ENCODE results near the gene DGKG. TPM values are rescaled to one million over a fixed set of nuclear protein-coding genes. Genes with fewer than 3 reads are reported as not detected.

The DGKG gene
- total and polyA plus RNA-seq, 2 donors (not counting 1 experiment from before 2014, with no cell fraction given): 0.67 to 10.9 TPM

DNA sequence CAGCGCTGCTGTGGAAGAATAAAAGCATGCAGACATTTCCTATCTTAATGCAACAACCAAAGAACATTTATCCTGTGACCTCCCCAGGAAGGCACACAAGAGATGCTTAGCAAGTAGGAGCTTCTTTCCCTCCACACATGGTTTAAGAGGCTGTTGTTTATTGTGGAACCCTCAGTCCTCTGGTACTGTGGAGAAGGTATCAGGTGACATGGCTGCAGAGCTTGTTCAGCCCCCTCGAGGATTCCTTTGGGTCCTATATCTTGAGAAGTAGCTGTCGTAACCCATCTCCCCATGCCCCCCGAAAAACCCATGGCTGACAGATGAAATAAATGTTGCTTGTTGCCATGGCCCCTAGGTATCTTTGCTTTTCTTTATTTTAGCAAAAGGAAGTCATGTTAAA lies 232.8 kb downstream of the DGKG start:
- no peaks in the 10 kb centered on the region for H3K27me3 ChIP-seq (replicated peaks in 1 of 4; ENCODE audit: control extremely low read depth in 1 of 4, control insufficient read depth in 3 of 4, insufficient read depth in 4 of 4, low read length in 3 of 4)
- H3K4me2 ChIP-seq (replicated peaks; ENCODE audit: low read depth, low read length, poor library complexity, severe bottlenecking): no peak overlapping the region
- no peaks in the 10 kb centered on the region for H3K4me1 ChIP-seq (ENCODE audit: control insufficient read depth in 2 of 2, insufficient read depth in 2 of 2, low read length in 2 of 2)
- Mint-ChIP-seq H3K4me1 (no peaks in the 10 kb centered on the region), H3K9me3 (ENCODE audit: insufficient read depth) (no peaks in the 10 kb centered on the region), H3K27me3 (peaks cover under 1% of the 10 kb centered on the region), H3K27ac (no peak overlapping the region), H3K4me3 (no peak overlapping the region)
- no peak for ATAC-seq (ENCODE audit: low read depth)
- no peaks in the 10 kb centered on the region for H4K20me1 ChIP-seq (ENCODE audit: control insufficient read depth, insufficient read depth, low read length, poor library complexity, severe bottlenecking)
- TF ChIP-seq EZH2 (IDR thresholded peaks at IDR 0.05; ENCODE audit: borderline replicate concordance, insufficient read depth, low read depth, low read length, poor library complexity, severe bottlenecking): no peak
- TF ChIP-seq, protein P1, sequence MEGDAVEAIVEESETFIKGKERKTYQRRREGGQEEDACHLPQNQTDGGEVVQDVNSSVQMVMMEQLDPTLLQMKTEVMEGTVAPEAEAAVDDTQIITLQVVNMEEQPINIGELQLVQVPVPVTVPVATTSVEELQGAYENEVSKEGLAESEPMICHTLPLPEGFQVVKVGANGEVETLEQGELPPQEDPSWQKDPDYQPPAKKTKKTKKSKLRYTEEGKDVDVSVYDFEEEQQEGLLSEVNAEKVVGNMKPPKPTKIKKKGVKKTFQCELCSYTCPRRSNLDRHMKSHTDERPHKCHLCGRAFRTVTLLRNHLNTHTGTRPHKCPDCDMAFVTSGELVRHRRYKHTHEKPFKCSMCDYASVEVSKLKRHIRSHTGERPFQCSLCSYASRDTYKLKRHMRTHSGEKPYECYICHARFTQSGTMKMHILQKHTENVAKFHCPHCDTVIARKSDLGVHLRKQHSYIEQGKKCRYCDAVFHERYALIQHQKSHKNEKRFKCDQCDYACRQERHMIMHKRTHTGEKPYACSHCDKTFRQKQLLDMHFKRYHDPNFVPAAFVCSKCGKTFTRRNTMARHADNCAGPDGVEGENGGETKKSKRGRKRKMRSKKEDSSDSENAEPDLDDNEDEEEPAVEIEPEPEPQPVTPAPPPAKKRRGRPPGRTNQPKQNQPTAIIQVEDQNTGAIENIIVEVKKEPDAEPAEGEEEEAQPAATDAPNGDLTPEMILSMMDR (IDR thresholded peaks at IDR 0.05): no peak
- no peaks in the 10 kb centered on the region for H3K36me3 ChIP-seq (replicated peaks in 1 of 2; ENCODE audit: control extremely low read depth in 1 of 2, control insufficient read depth in 1 of 2, extremely low read depth in 1 of 2, insufficient read depth in 2 of 2, low read length in 1 of 2)
- no peak for DNase-seq
- H3K79me2 ChIP-seq (ENCODE audit: control insufficient read depth, insufficient read depth, low read length): no peaks in the 10 kb centered on the region
- H2AFZ ChIP-seq (ENCODE audit: insufficient read depth, low read depth, low read length, poor library complexity, severe bottlenecking): no peak overlapping the region
- no peak overlapping the region for H3K9ac ChIP-seq (ENCODE audit: low read length)
- H3K4me3 ChIP-seq (ENCODE audit: control extremely low read depth in 1 of 5, extremely low read depth in 1 of 5, insufficient read depth in 1 of 5, low read depth in 2 of 5, low read length in 4 of 5): no peak overlapping the region
- POLR2A ChIA-PET: no interaction called here
- CTCF ChIA-PET: interaction anchor here (0.7 kb wide), 1 partner anchor 104 kb away, joined by 3 read pairs; no protein-coding TSS in a partner anchor
- no peaks in the 10 kb centered on the region for H3K9me3 ChIP-seq (ENCODE audit: control extremely low read depth in 1 of 3, control insufficient read depth in 2 of 3, insufficient read depth in 1 of 3, low read length in 2 of 3)
- no peak overlapping the region for H3K27ac ChIP-seq (ENCODE audit: low read length in 2 of 2)
- 83% methylated on average over 1 of the region's 4 CpGs for WGBS (ENCODE audit: insufficient coverage)
- intact Hi-C loops (cut with micrococcal nuclease): no loop called here

DNA sequence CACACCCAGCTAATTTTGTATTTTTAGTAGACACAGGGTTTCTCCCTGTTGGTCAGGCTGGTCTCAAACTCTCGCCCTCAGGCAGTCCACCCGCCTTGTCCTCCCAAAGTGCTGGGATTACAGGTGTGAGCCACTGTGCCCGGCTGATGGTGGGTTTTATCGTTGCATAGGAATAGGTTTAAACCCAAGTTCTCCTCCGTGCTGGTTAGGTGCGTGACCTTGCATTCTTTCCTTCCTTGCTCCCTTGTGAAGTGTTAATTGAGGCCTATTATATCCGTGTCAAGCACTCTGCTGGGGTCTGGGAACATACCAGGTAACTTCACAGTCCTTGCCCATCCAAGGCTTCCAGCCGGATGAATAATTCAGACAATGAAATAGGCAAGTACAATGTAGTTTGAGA lies 233.9 kb downstream of the DGKG start:
- Histone ChIP-seq H3K27me3 (replicated peaks in 1 of 4; ENCODE audit: control extremely low read depth in 1 of 4, control insufficient read depth in 3 of 4, insufficient read depth in 4 of 4, low read length in 3 of 4) (no peaks in the 10 kb centered on the region), H3K4me3 (ENCODE audit: control extremely low read depth in 1 of 5, extremely low read depth in 1 of 5, insufficient read depth in 1 of 5, low read depth in 2 of 5, low read length in 4 of 5) (no peak overlapping the region), H3K4me2 (replicated peaks; ENCODE audit: low read depth, low read length, poor library complexity, severe bottlenecking) (no peak overlapping the region), H3K9ac (ENCODE audit: low read length) (no peak overlapping the region), H3K36me3 (replicated peaks in 1 of 2; ENCODE audit: control extremely low read depth in 1 of 2, control insufficient read depth in 1 of 2, extremely low read depth in 1 of 2, insufficient read depth in 2 of 2, low read length in 1 of 2) (no peaks in the 10 kb centered on the region), H2AFZ (ENCODE audit: insufficient read depth, low read depth, low read length, poor library complexity, severe bottlenecking) (no peak overlapping the region), H3K79me2 (ENCODE audit: control insufficient read depth, insufficient read depth, low read length) (no peaks in the 10 kb centered on the region), H3K4me1 (ENCODE audit: control insufficient read depth in 2 of 2, insufficient read depth in 2 of 2, low read length in 2 of 2) (no peaks in the 10 kb centered on the region), H3K9me3 (ENCODE audit: control extremely low read depth in 1 of 3, control insufficient read depth in 2 of 3, insufficient read depth in 1 of 3, low read length in 2 of 3) (no peaks in the 10 kb centered on the region), H4K20me1 (ENCODE audit: control insufficient read depth, insufficient read depth, low read length, poor library complexity, severe bottlenecking) (no peaks in the 10 kb centered on the region), H3K27ac (ENCODE audit: low read length in 2 of 2) (no peak overlapping the region)
- Mint-ChIP-seq H3K4me1 (no peaks in the 10 kb centered on the region), H3K4me3 (no peak overlapping the region), H3K27ac (no peak overlapping the region), H3K9me3 (ENCODE audit: insufficient read depth) (no peaks in the 10 kb centered on the region), H3K27me3 (peaks cover 9% of the 10 kb centered on the region)
- TF ChIP-seq EZH2 (IDR thresholded peaks at IDR 0.05; ENCODE audit: borderline replicate concordance, insufficient read depth, low read depth, low read length, poor library complexity, severe bottlenecking): no peak
- TF ChIP-seq, protein P1 (IDR thresholded peaks at IDR 0.05): no peak
- 95% methylated on average over 5 of the region's 8 CpGs for WGBS (ENCODE audit: insufficient coverage)
- intact Hi-C loops (cut with micrococcal nuclease): no loop called here
- ChIA-PET CTCF (no interaction called here), POLR2A (no interaction called here)
- DNase-seq: no peak
- no peak for ATAC-seq (ENCODE audit: low read depth)

All from B cell (primary cell).